GM21737 (cell line): ENCODE measurements around the gene IL22RA2.
"Not testable (repeated sequence)": the region's sequence is repeated elsewhere in the genome, so short reads cannot be mapped to it uniquely, and the experiment has no call there.

Experiments
- ATAC-seq: cut with Tn5 transposase; IDR thresholded peaks from one replicate; pipeline ENCODE4 v1.9.1; 2021; ENCODE audit warnings: mild to moderate bottlenecking, moderate library complexity; ENCODE audit not compliant: unreplicated experiment

The IL22RA2 gene

GRCh38 chr6:137173501-137173900, at the start of gene IL22RA2:
Gene IL22RA2 (minus strand): TSS chr6:137173644. CDS start chr6:137161749, 11,895 bp downstream.
- ATAC-seq = no peak

- ATAC-seq = no peak
These were observed 48.9 kb upstream of the IL22RA2 start for GRCh38 chr6:137222381-137222780.

GRCh38 chr6:137219664-137220252, 46.3 kb upstream of the IL22RA2 start:
- ATAC-seq = no peak

GRCh38 chr6:137218917-137219663, 45.6 kb upstream of the IL22RA2 start, which contains the start of gene IFNGR1:
Gene IFNGR1 (minus strand): TSS chr6:137219385. CDS start chr6:137219327, 58 bp downstream.
- peak; percentile 89 for ATAC-seq

- ATAC-seq = peak; percentile 37
These were observed 45.1 kb upstream of the IL22RA2 start for GRCh38 chr6:137218473-137218916.

GRCh38 chr6:137217801-137218472, 44.5 kb upstream of the IL22RA2 start:
- ATAC-seq = no peak

GRCh38 chr6:137216875-137217553, 43.6 kb upstream of the IL22RA2 start:
- no peak for ATAC-seq

GRCh38 chr6:137216106-137216505, 42.7 kb upstream of the IL22RA2 start:
- ATAC-seq = no peak

- ATAC-seq = not testable (repeated sequence)
These were observed 42.2 kb upstream of the IL22RA2 start for GRCh38 chr6:137215630-137216029.

- ATAC-seq = no peak
These were observed 41.5 kb upstream of the IL22RA2 start for GRCh38 chr6:137214931-137215330.

GRCh38 chr6:137213813-137214212, 40.4 kb upstream of the IL22RA2 start:
- no peak for ATAC-seq

GRCh38 chr6:137213331-137213740, 39.9 kb upstream of the IL22RA2 start:
- no peak for ATAC-seq

- no peak for ATAC-seq
These were observed 38.5 kb upstream of the IL22RA2 start for GRCh38 chr6:137211910-137212309.

GRCh38 chr6:137210903-137211302, 37.5 kb upstream of the IL22RA2 start:
- no peak for ATAC-seq

- ATAC-seq = no peak
These were observed 34.8 kb upstream of the IL22RA2 start for GRCh38 chr6:137208279-137208678.

GRCh38 chr6:137207457-137207856, 34.0 kb upstream of the IL22RA2 start:
- not testable (repeated sequence) for ATAC-seq

- ATAC-seq = no peak
These were observed 33.1 kb upstream of the IL22RA2 start for GRCh38 chr6:137206577-137206976.

- no peak for ATAC-seq
These were observed 29.8 kb upstream of the IL22RA2 start for GRCh38 chr6:137203256-137203655.

- peak; percentile 64 for ATAC-seq
These were observed 28.6 kb upstream of the IL22RA2 start for GRCh38 chr6:137202078-137202477.

GRCh38 chr6:137201006-137201405, 27.6 kb upstream of the IL22RA2 start:
- no peak for ATAC-seq

GRCh38 chr6:137200288-137200687, 26.8 kb upstream of the IL22RA2 start:
- ATAC-seq = no peak
